C4-2B (cell line): ENCODE measurements around the gene PRSS12.

Experiments
- ZFX ChIP-seq: fragments of 450-650 bp; IDR thresholded peaks from 2 replicates; pipeline ENCODE4 v1.6.1; 2017
- TF ChIP-seq, protein P1 (sequence below): fragments of 450-650 bp; conservative IDR thresholded peaks from 2 replicates; pipeline ENCODE4 v1.5.1; 2017; ENCODE audit warnings: mild to moderate bottlenecking

DNA sequence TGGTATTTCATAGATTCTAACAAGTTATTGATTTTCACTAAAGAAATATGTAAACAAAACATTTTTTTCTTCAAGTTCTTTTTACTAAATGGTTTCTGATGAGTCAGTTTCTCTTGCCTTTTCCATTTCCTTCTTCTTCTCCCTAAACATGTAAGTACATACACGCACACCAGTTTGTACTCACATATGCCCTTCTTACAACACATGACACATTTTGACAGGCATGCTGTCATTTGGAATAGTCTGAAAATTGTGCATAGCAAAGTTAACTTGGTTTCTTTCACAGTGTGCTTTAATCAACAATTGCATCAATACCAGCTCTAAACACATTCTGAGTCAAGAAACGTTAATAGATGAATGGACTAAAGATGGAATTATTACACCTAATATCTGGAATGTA, 35.1 kb downstream of the PRSS12 start:
- TF ChIP-seq, protein P1, sequence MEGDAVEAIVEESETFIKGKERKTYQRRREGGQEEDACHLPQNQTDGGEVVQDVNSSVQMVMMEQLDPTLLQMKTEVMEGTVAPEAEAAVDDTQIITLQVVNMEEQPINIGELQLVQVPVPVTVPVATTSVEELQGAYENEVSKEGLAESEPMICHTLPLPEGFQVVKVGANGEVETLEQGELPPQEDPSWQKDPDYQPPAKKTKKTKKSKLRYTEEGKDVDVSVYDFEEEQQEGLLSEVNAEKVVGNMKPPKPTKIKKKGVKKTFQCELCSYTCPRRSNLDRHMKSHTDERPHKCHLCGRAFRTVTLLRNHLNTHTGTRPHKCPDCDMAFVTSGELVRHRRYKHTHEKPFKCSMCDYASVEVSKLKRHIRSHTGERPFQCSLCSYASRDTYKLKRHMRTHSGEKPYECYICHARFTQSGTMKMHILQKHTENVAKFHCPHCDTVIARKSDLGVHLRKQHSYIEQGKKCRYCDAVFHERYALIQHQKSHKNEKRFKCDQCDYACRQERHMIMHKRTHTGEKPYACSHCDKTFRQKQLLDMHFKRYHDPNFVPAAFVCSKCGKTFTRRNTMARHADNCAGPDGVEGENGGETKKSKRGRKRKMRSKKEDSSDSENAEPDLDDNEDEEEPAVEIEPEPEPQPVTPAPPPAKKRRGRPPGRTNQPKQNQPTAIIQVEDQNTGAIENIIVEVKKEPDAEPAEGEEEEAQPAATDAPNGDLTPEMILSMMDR = no peak
- TF ChIP-seq ZFX = no peak
